GM12875 (cell line): ENCODE measurements around the gene MYL4.
"Not testable (repeated sequence)": the region's sequence is repeated elsewhere in the genome, so short reads cannot be mapped to it uniquely, and the experiment has no call there.

Source experiments
- H3K4me3 ChIP-seq: one replicate; pipeline ENCODE4 v1.5.1; 2011; ENCODE audit warnings: low read depth, low read length, control low read depth
- CTCF ChIP-seq: IDR thresholded peaks from 2 replicates; pipeline ENCODE4 v1.5.1; 2011; ENCODE audit warnings: low read depth, mild to moderate bottlenecking, control low read depth, inconsistent platforms, low read length, moderate library complexity, borderline replicate concordance; ENCODE audit not compliant: insufficient read depth

MYL4 gene

GRCh38 chr17:47172696-47173565, 36.2 kb upstream of the MYL4 start:
- TF ChIP-seq CTCF, result no peak
- H3K4me3 ChIP-seq, result no peak overlapping the region

- H3K4me3 ChIP-seq, result not testable (repeated sequence)
Observed at GRCh38 chr17:47174823-47175222, 34.3 kb upstream of the MYL4 start.

DNA sequence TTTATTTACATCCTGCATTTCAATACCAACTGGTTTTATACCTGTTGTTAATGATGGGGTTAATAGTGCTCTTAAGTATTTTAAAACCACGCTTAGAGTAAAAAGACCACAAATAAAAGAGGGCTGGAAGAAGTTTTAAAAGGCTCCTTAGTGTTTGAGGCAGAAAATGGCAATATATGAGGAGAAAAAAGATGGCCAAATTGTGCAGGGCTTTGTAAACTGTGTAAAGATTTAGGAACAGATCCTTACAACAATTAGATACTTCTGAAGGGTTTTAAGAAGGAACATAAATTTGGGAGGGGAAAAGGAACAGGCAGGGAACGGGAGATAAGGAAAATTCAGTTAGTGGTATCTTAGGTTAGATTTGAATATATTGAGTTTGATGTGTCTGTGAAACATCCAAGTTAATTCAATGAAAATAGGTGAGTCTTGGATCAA, 32.7 kb upstream of the MYL4 start:
- no peak for TF ChIP-seq CTCF
- H3K4me3 ChIP-seq, result no peak overlapping the region

GRCh38 chr17:47177261-47177660, 31.9 kb upstream of the MYL4 start:
- H3K4me3 ChIP-seq, result no peak overlapping the region
- no peak for TF ChIP-seq CTCF

DNA sequence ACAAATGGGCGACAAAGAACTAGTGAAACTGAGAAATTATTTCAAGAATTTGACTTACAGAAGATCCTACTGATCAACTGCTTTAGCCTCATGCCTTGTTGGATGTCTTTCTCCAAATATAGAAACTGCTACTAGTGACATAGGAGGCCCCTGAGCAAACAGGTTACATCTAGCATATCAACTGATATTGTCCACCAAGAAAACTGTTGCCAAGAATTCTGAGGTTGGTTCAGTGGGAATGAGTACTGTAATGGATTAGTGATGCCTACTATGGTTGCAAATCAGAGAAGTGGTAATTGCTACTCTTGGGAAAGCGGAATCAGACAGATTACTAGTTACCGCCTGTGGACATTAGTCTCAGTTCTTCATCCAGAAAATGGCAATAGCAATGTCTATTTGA, 30.0 kb upstream of the MYL4 start:
- TF ChIP-seq CTCF, result no peak
- no peak overlapping the region for H3K4me3 ChIP-seq

DNA sequence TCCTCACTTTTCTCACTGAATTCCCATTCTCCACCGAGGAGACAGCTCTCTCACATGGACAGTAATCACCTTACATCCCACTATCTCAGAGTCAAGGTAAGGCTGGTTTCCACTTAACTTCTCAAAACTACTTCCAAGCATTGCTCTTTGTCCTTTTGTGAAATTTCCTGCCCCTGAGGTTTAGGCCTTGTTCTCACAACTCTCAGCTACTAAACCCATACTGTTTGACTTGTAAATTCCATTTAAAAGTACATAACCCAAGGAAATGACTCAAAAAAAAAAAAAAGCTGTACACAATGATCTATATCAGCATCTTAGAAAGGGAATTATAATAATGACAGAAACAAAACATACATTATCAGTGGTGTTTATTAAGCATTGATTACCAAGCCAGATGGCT, 28.8 kb upstream of the MYL4 start:
- no peak overlapping the region for H3K4me3 ChIP-seq
- TF ChIP-seq CTCF, result no peak

DNA sequence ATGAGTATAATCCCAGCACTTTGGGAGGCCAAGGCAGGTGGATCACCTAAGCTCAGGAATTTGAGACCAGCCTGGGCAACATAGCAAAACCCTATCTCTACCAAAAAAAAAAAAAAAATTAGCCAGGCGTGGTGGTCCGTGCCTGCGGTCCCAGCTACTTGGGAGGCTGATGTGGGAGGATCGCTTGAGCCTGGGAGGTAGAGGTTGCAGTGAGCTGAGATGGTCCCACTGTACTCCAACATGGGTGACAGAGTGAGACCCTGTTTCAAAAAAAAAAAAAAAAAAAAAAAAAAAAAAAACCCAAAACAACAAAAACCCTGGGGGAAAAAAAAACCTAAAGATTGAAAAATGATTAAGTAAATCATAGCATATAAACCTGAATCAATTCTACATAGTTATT, 28.2 kb upstream of the MYL4 start:
- H3K4me3 ChIP-seq, result not testable (repeated sequence)

DNA sequence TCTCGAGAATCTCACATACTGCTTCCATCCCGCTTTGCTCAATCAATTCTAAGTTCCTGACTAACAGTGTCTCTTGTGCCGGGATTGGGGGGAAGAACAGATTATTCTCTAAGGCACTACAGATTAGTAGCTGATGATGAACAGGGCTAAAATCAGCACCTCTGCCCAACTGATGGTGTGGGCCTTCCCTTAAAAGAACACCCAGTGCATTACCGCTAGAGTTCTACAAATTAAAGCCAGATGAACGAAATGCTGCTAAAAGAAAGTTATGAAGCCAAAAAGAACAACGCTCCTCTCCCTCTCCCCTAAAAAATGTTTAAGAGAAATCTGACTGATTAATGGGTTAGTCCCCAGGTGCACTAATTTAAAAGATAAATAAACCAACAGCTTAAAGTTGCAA, 24.5 kb upstream of the MYL4 start:
- H3K4me3 ChIP-seq, result no peak overlapping the region
- TF ChIP-seq CTCF, result no peak
